ENCODE results near the gene PRIMA1. TPM values are rescaled to one million over a fixed set of nuclear protein-coding genes. Genes with fewer than 3 reads are reported as not detected.

PRIMA1 gene
- polyA plus RNA-seq, 10 donors, result 2.1 to 4.4 (median 3.3) TPM

DNA sequence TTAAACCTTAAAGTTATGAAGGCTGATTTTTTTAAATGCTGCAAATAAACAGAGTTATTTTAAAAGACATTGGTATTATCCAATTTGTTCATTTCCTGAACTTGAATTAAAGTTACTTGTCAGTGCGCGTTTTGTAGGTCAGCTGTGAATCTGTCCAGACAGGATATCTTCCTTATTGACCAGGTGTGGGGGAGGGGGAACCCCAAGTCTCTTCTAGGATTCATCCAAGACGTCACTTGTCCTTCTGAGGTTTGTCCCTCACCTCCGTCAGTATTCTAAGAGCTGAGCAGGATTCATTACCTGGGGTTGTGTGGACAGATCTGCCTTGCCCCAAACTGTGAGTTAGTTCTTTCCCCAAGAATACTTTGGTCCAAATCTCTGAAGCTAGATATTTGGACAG is 8.8 kb upstream of the PRIMA1 start:
- DNase-seq, result no peak

DNA sequence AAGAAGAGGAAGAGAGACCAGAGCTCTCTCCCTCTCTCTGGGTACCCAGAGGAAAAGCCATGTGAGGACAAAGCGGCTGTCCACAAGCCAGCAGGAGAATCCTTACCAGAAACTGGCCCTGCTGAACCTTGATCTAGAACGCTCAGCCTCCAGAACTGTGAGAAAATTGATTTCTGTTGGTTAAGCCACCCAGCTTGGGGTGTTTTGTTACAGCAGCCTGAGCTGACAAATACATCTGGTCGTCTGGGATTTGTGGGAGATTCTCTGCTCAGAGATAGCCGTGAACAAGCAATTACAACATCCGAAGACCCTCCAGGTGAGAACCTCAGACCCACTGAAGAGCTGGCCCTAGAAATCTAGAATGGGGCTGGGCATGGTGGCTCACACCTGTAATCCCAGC is 6.5 kb upstream of the PRIMA1 start:
- no peak for DNase-seq

DNA sequence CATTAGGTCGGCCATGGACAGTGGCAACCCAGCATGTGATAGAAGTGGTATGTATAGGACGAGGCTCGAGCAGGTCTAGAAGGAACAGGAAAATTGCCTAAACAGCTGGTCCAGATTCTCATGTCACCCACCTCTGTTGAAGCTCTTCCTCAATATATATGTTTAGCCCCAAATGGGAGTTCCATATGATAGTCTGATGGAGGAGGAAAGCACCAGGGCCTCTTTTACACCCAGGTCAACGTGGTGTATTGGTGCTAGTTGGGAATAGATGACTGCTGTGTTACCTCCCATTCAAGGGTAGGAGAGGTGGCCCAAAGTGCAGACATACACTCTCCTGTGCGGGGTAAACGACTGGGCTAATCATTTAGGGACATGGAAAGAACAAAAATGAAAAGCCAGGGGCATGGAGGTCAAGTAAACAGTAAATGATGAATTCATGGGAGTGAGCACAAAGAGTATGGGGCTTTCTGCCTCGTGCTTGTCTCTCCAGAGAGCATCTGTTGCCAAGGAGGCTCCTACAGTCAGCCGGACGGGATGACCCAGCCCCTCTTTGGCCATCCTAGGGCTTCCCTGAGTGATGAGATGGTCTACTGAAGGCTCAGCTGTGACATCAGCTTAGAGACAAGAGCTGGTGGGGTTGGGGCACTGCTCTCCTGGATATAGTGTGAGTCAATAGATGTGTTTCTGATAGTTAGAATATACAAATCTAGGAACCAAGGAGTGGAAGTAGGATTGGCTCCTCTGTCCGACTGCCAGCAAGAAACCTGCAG is 5.5 kb upstream of the PRIMA1 start:
- DNase-seq, result no peak

DNA sequence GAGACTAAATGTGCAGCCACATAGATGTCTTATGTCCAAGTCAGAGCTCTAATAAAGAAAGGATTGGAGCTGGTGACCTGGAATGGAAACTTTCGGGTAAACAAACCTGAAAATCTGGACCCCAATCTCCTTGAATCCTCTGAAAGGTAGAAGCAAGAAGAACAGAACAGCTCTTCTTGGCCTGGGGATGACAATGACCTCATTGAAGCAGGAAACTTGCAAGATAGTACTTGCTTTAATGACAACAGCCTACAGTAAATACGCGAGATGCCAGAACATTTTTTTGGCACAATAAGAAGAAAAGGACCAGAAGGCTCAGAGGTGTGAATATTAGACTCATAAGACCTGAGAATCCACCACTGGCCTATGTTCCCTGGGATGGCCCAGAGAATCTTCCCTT is 4.1 kb upstream of the PRIMA1 start:
- DNase-seq, result no peak

DNA sequence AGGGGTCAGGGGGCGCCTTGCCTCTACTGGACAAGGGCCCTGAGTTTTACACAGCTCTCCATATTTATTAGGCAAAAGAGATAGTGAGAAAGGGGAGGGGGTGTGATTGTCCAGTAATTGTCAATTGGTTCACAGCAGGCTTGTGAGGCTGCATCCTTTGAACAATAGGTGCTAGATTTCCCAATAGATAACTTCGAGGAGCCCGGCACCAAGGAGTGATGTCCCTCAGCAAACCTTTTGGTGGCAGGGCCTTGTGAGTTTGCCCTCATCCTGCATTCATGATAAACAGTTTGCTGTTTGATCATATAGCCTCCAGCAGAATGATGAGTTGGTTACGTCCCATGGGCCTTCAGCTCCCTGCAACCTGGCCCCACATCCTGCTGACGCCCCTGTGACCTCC is 2.7 kb upstream of the PRIMA1 start:
- DNase-seq, result no peak

DNA sequence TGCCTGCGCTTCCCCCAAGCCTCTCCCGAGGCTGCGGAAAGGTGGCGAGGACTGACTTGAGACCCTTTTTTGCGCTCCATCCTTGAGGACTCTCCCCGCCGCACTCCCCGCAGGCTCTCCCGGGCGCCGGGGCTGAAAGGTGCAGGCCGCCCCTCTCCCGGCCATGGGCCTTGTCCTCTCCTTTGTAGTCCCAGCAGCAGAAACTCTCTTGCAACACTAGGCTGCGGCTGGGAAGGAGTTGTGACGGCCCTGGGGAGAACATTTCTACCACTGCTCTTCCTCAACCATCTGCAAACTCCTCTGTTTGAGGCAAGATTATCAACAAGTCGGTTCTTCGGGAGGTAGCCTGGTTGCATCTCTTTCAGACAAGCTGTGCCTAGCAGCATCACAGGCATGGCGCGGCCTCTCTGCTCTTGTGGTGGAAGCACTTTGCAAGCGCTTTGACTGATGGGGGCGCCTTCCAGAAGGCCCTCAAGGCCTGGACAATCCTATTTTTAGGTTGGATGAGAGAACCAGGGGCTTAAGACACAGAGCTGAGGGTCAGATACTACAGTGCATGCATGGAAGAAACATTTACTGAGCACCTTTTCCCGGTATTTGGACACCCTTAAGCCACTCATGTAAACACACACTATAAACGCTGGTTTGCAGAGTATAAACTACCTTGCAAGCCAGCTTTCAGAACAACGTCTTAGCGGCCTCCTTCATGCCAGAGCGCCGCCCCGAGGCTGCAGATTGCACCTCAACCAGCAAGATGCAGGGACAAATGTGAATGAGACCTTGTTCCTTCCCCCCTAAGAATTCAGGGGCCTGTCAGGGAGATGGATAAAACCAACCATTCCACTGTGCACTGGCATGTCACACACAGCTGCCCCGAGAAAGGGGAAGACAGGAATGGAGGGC is 1.2 kb upstream of the PRIMA1 start:
- no peak for DNase-seq

DNA sequence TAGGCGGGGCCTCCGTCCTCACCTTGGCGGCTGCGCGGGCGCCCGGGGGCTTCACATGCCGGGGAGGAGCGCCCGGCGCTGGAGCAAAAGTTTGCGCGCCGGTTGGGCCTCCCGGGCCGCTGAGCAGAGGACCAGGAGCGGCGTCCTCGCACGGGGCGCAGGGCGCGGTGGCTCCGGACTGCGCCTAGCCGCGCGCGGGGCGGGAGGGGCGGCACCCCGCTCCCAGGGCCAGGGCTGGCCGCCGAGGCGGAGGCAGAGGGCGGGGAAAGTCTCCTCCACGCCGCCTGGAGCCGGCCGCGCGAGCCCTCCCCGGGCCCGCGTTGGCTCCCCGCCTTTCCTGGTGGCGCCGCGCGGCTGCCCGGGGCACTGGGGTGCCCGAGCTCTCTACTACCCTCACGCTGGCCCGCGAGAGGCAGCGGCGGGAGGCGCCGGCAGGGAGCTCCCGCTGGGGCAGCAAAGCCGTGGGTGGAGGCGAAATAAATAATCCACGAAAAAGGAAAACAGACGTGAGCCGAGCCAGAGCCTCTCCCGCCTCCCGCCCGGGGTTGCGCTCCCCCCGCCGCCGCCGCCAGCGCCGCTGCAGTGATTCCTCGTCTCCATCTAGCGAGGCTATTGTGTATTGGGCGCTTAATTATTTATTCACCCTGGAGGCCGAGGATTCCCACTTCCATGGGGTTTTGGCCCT is 400 bp upstream of the PRIMA1 start:
- DNase-seq, result peak; percentile 32 to 79 (median 36)

DNA sequence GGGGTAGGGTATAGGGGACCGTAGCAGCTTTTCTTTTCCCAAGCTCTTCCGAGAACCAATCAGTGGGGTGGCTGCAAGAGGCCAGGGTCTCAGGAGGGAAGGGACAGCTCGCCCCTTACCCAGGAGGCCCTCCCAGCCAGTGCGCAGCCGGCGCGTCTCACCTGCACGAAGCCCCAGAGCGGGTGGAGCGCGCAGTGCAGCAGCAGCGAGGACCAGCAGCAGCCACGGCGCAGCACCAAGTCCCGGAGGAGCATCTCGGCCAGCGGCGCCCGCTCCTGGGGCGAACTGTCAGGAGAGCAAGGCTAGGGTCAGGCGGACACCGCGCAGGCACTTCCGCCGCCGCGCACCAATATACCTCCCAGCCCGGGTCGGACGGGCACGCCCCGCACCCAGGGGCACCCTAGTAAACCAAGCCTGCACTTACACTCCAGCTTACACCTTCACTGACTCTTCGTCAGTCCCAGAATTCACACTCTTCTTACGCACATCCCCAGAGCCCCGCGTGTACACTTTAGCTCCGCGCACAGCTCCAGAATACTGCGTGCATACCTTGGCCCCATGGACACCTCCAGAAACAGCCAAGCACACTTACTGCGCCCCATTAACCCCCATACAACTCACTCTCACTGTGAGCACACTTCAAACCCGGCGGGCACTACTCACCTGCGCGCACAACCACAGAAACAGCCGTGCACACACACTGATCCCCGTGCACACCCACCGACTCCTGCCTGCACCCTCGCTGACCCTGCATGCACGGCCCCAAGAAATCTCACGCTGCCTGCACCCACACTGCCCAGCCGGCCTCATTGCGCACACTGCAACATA is 606 bp downstream of the PRIMA1 start:
- peak in 1 of 3 donors; percentile 30 for DNase-seq

DNA sequence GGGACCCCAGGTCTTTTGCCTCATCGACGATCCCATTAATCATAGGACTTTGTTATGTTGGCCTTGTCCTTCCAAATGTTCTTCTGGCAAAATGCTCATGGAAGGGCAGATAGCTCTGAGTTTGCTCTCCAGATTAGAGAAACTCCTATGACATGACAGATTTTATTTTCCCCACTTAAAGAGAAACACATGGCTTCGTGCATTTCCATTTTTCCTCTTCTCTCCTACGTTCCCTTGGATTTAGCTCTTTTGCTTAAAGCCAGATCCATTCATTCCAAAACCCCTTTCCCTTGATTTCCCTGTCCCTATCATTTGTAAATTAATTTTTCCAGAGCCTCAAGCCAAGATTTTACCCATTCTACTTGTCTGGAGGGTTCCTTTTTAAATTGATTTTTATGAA is 2.9 kb downstream of the PRIMA1 start:
- no peak for DNase-seq

DNA sequence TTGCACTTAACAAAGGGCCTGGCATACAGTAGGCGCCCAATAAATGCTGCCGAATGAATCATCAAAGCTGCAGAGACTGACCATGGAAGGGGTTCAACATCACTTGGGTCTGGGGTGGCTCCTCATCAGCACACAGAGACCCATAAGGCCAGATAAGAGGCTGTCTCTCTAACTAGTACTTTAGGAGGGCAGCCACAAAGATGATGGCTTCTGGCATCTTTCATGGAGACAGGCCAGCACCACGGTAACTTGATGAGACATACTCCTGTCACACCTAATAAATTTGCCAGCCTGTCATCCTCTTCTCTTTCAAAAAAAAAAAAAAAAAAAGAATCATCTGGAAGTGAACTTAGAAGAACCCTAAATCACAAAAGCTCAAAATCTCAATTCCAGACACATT is 3.4 kb downstream of the PRIMA1 start:
- no peak for DNase-seq

DNA sequence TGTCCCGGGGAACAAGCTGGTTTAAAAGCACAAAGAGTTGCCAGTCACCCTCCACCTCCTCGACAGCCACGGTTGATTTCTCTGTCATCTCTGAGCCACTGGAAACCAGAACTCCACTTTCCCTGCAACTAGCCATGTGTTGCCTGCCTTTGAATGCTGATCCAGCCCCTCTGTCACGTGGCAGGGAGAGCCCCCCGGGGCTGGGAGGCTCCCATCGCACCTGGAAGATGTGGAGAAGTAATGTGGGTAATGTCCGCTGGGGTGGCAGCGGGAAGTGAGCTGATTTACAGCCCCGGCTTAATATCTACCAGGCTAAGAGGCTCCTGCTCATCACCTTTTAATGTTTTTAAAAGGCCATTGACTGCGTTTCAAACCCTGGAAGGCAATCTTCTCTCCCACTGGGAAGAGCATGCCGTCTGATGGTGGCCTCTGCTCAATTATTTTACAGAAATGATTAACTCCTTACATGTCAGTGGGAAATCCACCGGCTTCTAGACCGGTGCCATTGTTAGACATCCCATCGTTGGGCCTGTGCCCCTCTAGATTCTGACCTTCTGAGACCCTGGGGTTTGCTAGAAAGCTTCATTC is 7.4 kb downstream of the PRIMA1 start:
- DNase-seq, result no peak

DNA sequence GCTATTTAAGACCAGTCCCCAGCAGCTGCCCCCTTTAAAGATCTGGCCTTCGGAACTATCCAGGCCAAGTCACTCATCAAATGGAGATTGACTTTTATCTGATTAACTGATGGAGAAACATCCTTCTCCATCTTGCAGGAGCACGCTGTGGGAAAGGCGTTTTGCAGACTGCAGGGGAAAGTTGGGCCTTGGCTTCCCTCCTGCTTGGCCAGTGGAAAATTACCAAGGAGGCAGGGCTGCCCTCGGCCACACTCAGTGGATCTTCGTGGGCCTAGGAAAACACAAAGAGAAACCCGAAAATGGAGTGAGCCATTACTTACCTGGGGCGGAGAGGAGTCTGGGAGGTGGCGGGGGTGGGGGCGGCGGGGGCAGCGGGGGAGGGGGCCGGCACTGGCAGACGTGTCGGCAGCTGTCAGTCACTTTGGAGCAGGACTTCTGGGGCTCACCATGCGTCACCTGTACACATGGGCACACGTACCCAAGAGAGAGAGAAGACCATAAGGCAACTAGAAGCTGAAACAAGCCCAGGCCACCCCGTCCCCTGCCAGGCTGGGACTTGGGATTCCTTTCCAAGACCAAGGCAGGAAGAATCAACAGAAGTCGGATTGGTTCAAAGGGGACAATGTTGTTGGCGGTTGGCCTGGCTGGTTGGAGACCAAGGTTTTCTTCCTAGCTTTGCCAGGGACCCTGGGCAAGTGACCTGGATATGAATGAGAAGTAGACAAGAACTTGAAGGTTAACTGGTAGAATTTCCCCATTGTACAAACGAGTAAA is 9.2 kb downstream of the PRIMA1 start:
- DNase-seq, result no peak

DNA sequence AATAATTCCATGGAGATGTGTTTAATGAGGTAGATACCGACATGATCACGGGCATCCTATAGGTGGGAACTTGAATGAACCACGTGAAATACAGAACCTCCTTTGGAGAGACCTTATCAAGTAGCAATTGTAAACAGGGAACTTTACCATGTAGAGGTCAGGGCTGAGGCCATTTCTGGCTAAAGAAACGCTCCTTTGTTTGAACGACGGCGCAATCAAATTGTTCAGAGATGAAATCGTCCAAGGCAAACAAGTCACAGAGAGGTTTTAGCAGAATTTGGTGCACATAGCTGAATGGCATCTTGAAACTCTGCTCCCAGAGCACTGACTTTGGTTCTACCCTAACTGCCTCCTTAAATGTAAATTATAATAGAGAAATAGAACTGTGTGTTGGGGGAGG is 9.8 kb downstream of the PRIMA1 start:
- no peak for DNase-seq

DNA sequence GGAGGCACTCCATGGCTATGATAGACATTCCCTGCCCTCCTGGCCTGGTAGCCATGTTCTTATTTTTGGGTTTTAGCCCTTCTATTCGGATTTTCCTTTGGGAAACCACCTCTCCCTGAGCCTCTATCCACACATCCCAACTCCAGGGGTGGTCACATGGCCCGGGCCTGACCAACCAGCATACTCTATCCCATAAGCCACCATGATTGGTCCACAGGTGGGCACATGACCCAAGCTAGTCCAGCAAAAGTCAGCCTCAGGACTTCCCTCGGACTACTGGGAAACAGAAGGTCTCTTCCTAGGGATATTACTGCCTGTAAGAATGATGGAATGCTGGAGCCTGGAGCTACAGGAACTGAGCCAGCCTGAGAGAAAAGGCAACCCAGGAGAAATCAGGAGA is 12.5 kb downstream of the PRIMA1 start:
- DNase-seq, result no peak

DNA sequence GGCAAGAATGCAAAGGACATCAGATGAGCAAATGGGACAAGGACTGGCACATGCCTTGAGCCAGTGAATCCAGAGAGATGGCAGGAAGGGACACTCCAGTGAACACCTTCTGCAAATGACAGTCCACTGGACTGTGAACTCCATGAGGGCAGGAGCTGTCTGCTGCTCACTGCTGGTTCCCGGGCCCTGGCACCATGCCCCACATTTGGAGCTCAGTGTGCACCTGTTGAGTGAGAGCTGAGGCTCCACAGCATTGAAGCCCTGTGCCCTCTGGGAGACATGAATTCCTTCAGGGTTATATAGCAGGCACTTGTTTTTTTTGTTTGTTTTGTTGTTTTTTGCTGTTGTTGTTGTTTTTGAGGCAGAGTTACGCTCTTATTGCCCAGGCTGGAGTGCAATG is 13.1 kb downstream of the PRIMA1 start:
- DNase-seq, result no peak

DNA sequence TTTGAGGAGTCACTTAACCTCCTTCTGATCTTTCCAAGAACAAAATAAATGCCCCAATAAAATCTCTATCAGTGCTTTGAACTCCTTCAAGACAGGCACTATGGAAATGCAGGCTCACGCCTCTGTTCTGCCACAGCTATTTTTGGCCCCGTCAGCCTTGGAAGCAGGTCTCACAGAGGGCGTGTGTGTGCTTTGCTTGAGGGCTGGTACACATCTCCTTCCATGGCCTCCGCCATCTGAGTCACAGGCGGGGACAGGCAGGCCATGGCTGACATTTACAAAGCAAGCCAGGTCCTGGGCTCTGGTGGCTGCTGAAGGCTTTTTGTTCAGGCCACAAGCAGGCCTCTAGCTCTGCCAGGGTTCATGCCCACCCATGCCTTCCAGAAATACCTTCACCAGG is 16.0 kb downstream of the PRIMA1 start:
- no peak for DNase-seq

DNA sequence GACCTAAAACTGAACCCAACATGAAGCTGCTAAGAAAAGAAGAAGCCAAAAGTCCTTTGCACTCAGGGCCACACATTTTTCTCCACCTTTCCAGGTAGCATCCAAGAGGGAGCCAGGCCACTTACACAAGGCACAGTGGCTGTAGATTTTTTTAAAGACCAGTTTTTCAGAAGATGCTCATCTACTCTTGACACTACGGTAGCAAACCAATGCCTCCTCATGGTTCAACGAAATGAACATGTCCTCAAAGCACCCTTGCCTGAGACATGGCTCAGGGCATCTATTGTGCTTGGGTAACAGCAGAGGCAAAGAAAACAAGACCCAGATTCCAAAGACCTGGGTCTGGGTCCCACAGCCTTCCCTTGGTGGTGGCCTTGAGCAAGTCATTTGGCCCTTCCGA is 22.3 kb downstream of the PRIMA1 start:
- no peak for DNase-seq

DNA sequence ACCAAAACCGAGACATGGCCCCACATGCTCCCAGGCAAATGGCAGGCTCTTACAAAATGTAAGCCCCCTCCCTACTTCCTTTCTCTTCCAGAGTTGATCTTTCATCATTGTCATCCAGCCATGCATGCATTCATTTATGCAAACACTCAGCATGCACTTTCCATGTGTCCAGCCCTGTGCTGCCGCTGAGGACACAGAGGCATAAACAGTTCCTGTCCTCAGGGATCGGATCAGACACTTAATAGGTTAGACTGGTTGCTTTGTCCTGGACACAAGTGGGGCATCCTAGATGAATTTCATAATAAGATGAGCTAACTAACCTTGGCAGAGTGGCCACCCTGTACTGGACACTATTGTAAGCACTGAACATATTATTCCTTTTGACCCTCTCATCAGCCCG is 23.1 kb downstream of the PRIMA1 start:
- no peak for DNase-seq

DNA sequence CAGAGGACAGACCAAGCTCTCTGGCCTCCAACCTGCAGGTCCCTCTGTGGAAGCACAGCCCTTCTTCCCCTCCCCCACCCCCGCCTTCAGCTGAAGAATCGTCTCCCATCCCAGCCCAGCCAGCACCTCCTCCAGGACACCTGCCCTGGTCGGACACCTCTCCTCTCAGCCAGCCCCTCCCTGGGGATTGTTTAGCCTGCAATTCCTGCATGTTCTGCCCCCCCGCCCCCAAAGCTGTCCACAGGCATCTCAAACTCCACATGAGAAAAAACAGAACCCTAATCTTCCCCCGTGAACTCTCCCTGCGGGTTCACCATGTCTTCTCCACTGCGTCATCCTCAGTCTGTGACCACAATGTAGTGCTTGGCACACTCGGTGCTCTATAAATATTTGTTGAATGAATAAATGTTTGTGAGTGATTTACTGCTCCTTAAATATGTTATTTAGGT is 24.1 kb downstream of the PRIMA1 start:
- DNase-seq, result no peak

DNA sequence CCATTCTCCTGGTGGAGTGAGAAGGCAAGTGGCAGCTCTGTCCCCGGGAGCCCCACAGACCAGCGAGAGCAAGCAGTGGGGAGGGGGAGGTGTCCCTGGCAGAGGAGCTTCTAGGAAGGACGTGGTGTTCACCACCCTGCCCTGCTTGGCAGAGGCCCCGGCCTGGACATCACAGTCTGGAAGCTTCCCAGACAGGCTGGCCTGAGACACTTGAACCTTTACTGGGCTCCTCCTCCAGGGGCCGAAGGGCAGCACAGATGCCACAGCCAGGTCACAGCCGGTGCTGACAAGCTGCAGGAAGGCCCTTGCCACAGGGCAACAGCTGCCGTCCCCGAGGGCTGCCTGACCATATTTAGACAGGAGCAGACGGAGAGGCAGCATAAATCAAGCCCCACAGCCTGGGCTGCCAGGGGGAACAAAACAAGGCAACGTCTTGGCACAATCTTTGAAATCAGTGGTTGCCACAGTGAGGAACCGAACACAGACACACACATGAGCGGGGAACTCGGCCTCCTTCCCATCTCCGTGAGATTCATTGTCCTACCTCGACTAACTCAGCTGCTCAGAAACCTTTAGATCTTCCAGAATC is 28.5 kb downstream of the PRIMA1 start:
- peak; percentile 61 to 67 (median 64) for DNase-seq

Data from muscle of back (tissue), 11 donors.